HG02938 (cell line): ENCODE results near the gene TMEM255B.
"Not testable (repeated sequence)": the region's sequence is repeated elsewhere in the genome, so short reads cannot be mapped to it uniquely, and the experiment has no call there.

ENCODE experiments used
- ATAC-seq: cut with Tn5 transposase; IDR thresholded peaks from one replicate; pipeline ENCODE4 v1.9.1; 2021; ENCODE audit warnings: mild to moderate bottlenecking, moderate library complexity; ENCODE audit not compliant: unreplicated experiment

Gene TMEM255B

DNA sequence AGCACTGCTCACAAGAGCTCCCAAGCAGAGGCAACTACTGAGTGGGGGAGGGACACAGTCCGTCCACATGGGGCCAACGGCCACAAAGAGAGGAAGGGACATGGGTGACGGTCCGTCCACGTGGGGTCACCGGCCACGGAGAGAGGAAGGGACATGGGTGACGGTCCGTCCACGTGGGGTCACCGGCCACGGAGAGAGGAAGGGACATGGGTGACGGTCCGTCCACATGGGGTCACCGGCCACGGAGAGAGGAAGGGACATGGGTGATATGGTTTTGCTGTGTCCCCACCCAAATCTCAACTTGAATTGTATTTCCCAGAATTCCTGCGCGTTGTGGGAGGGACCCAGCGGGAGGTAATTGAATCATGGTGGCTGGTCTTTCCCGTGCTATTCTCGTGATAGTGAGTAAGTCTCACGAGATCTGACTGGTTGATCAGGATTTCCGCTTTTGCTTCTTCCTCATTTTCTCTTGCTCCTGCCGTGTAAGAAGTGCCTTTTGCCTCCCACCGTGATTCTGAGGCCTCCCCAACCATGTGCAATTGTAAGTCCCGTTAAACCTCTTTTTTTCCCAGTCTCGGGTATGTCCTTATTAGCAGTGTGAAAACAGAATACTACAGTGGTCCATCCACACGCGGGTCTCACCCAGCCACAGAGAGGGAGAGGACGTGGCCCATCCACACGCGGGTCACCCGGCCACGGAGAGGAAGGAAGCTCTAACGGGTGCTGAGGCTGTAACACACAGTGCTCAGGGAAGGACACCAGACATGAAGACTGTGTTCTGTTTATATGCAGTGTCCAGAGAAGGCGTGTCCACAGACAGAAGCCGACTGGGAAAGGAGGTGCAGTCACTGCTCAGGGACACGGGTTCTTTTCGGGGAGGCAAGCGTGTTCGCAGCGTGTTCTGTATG lies 56.4 kb downstream of the TMEM255B start:
- ATAC-seq, result no peak

GRCh38 chr13:113816254-113816929 lies 57.4 kb downstream of the TMEM255B start:
- ATAC-seq, result no peak

GRCh38 chr13:113816946-113817859 lies 58.2 kb downstream of the TMEM255B start:
- ATAC-seq, result peak; percentile 61

DNA sequence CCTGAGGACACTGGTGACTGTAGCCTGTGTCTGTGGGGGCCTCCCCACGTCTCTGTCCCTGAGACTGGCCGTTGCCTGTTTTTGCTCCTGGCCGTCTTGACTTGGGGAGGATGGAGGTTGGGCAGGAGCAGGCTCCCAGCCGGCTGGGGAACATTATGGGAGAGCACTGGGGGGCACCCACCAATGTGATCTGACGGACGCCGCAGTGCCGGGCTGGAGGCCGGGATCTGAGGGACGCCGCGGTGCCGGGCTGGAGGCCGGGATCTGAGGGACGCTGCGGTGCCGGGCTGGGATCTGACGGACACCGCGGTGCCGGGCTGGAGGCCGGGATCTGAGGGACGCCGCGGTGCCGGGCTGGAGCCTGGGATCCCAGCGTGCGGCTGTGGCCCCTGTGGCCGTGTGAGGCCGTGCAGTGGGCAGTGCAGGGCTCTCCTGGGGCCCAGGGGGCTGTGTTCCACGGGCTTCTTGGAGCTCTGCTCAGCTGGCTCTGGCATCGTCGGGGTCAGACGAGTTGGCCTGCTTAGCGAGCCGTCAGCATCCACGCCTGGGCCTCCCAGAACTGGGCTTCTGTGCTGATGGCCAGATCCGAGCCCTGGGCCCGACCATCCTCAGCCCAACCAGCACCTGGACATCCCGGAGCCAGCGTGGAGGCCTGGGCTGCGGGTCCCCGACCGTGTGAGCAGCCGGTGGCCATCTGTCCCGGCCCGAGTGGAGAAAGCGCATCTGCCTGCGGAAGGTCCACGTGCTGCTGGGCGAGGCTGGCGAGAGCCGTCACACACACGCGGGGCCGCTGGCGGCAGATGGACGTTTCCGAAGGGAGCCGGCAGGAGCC lies 59.0 kb downstream of the TMEM255B start:
- no peak for ATAC-seq

GRCh38 chr13:113818700-113819295 lies 59.8 kb downstream of the TMEM255B start:
- ATAC-seq, result no peak

GRCh38 chr13:113819341-113819730 lies 60.3 kb downstream of the TMEM255B start:
- ATAC-seq, result no peak

DNA sequence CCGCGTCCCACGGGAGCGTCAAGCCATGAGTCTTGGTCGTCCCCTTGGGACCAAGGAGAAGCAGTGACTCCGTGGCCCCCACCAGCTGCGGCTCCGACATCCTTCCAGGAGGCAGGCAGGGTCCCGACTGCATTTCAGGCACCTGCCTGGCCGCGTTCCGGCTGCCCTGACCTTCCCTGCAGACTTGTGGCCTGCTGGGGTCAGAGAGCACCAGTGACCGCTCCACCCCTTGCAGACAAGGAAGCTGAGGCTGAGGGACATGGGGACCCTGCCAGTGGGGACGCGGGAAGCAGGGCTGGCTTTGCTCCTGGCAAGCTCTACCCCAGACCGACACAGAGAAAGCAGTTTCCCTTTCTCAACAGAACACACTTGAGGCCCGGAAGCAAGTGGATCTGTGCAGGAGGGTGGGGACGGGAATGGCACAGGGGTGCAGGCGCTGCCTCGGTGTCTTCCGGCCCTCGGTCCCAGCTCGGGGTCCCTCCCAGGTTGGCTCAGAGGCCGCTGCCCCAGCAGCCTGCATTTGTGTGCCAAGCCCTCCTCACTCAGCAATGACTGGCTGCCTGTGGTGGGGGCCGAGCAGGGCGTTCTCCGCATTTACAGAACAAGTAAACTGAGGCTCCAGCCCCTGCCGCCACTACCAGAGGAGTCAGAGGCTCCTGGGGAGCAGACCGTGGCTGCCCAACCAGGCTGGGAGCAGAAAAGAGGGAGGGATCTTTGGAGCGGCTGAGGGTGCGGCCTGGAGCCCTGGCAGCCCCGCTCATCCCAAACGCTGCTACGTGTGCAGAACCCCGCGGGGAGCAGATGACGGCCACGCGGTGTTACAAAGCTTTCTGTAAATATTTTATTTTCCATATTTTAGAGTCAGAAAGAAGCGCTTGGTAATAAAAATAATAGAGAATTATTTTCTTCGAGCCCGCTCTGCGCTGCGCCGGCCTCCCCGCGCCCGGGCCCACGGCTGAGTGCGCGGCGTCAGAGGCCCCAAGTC lies 61.0 kb downstream of the TMEM255B start:
- no peak for ATAC-seq

DNA sequence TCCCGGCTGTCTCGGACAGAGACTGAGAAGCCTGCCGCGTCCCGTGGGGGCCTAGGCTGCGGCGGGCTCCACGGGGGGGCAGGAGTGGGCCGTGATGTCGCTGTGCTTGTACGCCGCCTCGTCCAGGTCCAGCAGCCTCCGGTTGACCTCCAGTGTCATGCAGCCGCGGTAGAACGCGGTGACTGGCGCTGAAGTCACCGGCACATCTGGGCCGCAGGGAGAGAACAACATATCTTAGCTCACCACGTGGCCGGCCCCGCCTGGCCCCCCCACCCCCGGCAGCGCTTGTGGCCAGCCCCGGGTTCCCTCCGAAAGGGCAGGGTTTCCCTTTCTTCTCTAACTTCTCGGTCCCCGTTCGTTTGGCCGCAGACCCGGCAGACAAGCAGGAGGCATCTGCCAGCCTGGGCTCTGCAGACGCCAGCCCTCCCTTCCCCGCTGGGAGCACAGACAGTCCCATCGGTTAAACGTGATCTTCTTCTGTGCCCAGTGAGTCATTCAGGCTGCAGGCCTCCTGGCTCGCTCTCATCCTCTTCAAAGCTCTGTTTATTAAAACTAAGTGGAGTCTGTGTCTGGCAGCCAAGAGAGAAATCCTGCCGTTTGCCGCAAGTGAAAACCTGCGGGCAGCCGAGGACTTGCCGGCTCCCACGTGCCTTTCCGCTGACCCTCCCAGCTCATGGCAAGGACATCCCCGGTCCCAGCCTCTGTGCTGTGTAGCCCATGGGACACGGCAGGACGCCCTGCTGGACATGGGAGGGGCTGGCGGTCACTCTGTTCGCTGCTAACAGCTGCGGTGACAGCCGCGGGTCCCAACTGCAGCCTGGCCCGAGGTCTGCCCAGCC lies 62.0 kb downstream of the TMEM255B start:
- no peak for ATAC-seq

- ATAC-seq, result no peak
These were observed 62.8 kb downstream of the TMEM255B start for GRCh38 chr13:113821847-113822246.

DNA sequence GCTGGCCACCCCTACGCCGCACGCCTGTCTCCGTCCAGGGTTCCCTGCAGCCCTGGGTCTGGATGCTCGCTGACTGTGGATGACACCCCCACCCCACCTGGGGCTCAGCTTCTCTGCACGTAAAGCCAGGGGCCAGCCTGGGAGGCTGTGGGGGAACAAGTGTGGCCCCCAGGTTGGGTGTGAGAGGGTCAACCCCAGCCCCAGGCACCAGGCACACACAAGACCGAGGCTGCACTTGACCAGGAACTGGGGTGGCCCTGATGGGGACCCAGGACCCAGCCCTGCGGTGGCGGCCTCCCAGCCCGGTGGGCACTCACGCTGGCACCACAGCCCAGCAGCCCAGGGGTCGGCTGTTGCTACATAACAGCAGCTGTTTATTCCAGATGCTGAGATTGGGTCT lies 63.2 kb downstream of the TMEM255B start:
- ATAC-seq, result no peak

GRCh38 chr13:113822956-113823744 lies 64.1 kb downstream of the TMEM255B start:
- ATAC-seq, result no peak

DNA sequence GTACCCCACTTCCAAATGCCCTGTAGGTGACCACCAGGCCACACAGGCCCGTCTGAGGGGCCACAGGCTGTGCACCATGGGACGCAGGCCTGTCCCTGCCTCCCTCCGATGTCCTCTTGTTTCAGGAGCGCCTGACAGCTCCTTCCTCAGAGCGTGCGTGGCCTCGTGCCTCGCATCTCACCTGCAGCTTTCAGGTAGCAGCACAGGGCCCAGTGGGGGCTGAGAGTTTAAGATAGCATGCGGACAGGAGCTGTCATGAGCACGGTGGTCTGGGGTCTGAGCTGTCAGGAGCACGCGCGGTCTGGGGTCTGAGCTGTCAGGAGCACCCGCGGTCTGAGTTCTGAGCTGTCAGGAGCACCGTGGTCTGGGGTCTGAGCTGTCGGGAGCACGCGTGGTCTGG lies 64.7 kb downstream of the TMEM255B start:
- no peak for ATAC-seq

GRCh38 chr13:113825841-113826240 lies 66.8 kb downstream of the TMEM255B start:
- no peak for ATAC-seq

GRCh38 chr13:113826446-113826845 lies 67.4 kb downstream of the TMEM255B start:
- ATAC-seq, result not testable (repeated sequence)

- ATAC-seq, result no peak
These were observed 68.0 kb downstream of the TMEM255B start for GRCh38 chr13:113827021-113827420.

DNA sequence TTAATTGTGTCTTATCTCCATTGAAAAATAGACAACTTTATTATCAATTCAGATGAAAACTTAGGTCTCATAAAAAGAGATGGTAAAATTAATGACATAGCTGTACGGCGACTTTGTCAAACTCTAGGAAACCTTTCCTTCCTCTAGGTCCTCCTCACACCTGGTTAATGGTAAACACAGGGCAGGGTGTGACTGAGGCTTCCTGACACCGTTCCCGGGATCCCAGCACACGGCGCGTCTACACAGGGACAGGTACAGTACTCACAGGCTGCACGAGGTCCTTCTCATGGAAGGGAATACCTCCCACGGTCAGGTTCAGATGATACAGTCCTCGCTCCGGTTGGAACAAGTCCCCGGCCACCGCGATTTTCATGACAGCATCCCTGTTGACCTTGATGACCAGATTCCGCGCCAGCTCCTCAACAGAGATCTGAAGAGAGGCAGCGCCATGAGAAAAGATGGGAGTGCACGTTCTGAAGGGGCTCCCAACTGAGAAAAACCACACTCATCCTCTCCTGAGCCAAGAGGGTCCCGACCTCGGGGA lies 69.3 kb downstream of the TMEM255B start:
- ATAC-seq, result no peak
